Forelimb muscle (tissue), 1 donor: ENCODE data around the gene LMAN1. TPM values are rescaled to one million over a fixed set of nuclear protein-coding genes. Genes with fewer than 3 reads are reported as not detected.
A peak's percentile ranks its signal among the peaks of the same experiment; 100 is the strongest.

Source experiments
- DNase-seq: peaks from one replicate; pipeline ENCODE4 v3.0.0-alpha.2; 2013; ENCODE audit warnings: low read depth
- polyA plus RNA-seq: library from polyadenylated mRNA; unstranded; fragments of 120-200 nt; gene quantifications from one replicate; pipeline ENCODE4 v1.2.1, GENCODE V29; 2013; ENCODE audit not compliant: insufficient read length

Gene LMAN1
- polyA plus RNA-seq, 1 donor: 59.7 TPM

DNA sequence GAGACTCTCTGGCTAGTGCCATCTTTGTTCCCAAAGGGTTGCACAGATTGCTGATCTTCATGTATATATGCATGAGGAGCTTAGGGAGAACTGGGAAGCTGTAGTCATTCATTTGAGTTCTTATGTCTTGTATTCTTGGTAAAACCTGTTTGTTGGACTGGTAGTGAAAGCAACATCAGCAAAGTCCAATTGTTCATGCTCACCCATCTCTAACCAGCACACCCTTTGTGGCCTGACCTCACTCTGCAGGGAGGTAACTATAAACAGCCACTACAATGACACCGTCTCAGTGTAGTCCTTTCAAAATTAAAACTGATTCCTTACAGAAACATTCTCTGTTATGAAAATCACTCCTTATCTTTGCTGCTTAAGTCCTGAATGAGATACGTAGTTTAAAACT is 13.9 kb upstream of the LMAN1 start:
- DNase-seq: no peak

DNA sequence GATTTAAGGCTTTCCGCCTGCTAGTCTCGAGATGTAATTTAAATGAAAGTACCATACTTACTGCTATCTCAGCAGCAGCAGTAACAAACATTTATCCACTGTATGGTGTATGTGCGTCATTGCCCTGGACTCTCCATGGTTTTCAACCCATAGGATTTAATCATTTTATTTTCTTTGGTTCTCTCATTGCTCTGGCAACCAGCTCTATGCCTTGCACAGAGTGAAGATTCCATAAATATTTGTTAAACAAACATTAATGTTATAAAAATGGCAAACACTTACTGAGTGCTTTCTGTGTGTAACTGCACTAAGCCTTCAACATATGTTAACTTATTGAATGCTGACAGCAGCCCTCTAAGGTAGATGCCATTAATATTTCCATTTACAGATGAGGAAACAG is 1.3 kb upstream of the LMAN1 start:
- DNase-seq: no peak

DNA sequence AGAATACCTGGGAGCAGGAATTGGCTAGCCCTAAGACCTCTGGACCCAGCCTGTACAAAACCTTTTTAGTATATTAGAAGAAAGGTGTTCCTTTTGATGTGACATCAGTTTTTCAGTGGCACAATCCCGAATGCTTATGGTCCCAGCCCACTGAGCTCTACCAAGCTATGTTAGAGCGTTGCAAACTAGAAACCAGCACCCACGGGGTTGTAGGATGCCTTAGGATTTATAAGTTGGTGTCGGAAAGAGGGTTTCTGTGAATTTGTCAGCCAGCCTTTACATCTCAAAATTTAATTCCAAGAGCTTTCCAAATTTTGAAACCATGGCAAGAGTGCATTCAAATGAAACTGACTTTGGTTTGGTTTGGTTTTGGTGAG is 499 bp upstream of the LMAN1 start:
- no peak for DNase-seq

DNA sequence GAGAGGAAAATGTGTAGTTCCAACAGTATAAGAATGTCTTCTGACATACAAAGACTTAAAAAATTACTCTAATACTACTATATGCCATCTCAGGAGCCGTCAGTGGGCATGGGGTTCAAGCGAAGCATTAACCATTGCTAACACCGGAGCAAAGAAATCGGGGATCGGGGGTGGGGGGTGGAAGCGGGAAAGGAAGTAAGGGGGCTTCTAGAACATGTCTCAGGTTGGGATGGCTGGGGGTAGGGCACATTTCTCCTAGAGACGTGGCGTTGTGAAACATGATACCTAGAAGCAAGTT is 702 bp downstream of the LMAN1 start:
- peak; percentile 45 for DNase-seq

DNA sequence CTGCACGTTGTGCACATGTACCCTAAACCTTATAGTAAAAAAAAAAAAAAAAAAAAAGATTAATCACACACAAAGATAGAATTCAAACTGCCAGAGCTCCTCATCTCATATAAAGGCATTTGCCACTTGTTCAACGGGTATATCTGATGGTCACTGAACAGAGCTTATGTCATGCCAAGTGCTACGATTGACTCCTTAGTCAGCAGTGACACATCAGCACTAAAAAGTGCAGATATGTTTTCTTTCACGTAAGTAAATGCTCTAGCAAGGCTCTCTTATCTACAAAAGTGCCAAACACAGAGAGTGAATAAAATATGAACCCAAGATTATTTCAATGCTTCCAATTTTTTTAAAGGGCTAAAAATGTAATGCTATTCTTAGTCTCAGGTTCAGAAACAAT is 1.1 kb downstream of the LMAN1 start:
- no peak for DNase-seq

DNA sequence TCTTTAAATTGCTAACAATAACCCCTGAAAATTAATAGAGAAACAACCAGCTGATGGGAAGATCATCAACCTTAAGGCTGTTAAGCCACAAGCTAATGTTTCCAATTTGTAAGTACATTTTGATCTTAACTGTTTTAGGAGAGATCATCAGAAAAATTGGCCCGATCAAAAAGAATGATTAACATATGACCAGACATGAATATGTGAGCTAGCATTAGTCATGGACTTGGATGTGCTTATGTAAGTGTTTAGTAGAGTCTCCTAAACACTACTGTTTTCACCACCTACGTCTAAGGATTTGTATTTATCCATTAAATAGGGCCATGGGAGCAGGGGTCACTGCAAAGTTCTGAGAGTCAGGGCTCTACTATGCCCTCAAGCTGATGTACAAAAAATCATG is 4.3 kb downstream of the LMAN1 start:
- no peak for DNase-seq

DNA sequence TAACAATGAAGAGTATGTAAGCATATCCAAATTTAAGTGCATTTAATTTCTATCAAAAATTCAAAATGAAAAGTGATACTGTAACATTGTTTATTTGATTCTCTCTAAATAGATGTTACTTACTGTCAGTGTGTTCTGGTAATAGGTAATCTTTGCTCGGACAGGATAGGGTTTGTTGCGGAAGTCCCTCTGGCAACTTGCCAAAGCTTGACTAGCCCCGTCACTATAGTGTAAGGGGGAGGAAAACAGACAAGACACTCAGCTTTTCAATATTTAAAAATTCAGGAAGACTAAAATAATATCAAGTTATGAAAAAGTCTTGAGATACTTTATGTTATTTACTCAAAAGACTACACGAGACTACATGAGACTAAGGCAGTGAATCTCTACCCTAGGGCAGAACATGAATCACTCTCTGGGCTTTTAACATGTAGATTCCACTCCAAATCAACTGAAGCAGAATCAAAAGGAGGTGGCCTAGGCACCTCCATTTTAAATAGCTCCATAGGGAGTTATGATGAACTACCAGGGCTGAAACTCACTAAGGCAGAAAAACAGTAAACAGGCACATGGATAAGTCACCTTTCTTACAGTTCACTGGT is 5.9 kb downstream of the LMAN1 start:
- no peak for DNase-seq

DNA sequence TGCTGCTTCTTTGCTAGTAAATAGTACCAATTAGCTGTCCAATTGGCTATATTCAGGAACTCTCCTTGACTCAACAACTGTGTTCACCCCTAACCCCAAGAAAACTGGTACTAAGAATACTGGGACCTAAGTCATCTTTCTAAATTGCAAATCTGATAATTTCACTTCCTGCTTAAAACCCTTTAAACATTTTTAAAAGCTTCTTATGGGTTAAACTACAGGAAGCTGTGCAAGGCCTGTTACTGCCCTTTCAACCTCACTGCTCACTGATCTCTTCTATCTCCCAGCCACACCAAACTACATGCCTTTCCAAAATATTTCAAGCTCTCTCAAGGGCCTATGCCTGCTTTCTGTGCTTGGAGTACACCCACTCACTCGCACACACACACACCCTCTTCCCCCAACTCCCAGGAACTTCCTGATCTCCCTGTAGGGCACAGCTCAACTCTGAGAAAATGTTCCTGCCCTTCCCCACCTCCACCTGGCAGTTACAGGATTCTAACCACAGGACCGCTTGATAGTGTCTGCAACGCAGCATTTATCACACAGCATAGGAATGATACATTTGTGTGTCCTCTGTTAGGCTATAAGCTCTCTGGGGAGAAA is 6.7 kb downstream of the LMAN1 start:
- DNase-seq: no peak

DNA sequence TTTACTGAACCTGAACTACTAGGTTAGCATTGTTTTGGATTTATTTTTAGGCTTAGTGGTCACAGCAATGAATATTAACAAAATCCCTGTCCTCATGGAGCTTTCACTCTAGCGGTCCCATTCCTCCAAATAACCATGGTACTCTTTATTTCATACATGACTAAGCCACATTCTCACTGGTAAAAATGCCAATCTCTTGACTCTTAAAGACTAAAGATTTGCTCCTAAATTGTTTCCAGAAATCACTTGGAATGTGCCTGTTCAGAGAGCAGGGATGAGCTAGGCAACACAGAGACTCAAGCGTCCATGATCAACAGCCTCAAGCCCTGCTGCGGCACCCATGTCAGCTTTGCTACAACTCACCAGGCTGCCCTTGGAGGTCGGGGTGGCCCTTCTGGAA is 13.5 kb downstream of the LMAN1 start:
- DNase-seq: no peak

DNA sequence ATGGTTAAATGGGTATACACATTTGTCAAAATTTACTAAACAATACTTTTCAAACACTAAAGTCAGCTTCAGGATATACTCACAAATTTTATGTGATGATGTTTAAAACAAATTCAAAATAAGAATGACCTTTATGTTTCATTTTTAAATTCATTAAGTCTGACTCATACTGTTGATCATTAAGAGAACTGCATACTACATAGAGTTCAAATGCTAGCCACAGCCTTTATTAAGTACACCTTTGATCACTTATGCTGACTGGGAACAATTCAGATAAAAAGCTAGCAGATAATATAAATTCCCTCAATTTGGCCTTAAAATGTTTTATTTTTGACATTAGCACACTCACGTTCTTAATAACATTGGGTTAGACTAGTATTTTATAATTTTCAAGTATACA is 14.1 kb downstream of the LMAN1 start:
- DNase-seq: no peak

DNA sequence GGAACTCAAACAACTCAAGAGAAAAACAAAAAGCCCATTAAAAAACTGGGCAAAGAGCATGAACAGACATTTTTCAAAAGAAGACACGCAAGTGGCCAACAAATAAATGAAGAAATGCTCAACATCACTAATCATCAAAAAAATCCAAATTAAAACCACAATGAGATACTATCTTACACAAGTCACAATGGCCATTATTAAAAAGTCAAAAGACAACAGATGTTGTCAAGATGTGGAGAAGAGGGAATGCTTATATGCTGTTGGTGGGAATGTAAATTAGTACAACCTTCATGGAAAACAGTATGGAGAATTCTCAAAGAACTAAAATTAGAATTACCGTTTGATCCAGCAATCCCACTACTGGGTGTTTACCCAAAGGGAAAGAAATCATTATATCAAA is 15.1 kb downstream of the LMAN1 start:
- no peak for DNase-seq

DNA sequence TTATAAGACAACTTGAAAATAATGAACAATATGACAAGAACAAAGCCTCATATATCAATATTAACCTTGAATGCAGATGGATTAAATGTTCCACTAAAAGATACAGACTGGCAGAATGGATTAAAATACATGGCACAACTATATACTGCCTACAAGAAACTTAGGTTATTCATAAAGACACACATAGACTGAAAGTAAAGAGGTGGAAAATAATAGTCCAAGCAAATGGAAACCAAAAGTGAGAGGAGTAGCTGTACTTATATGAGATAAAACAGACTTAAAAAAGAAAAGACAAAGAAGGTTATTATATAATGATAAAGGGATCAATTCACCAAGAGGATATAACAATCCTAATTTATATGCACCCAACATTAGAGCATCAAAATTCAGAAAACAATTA is 18.2 kb downstream of the LMAN1 start:
- no peak for DNase-seq

DNA sequence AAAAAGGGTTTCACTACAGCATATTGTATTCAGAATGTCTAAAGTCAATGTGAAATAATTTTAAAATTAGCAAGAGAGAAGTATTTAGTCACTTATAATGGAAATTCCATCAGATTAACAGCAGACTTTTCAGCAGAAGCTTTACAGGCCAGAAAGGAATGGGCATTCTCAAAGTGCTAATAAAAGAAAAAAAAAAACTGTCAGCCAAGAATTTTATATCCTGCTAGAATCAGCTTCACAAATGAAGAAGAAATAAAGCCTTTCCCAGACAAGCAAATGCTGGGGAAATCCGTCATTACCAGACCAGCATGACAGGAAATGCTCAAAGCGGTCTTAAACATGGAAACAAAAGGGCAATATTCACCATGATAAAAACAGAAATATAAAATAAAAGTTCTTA is 18.8 kb downstream of the LMAN1 start:
- DNase-seq: no peak

DNA sequence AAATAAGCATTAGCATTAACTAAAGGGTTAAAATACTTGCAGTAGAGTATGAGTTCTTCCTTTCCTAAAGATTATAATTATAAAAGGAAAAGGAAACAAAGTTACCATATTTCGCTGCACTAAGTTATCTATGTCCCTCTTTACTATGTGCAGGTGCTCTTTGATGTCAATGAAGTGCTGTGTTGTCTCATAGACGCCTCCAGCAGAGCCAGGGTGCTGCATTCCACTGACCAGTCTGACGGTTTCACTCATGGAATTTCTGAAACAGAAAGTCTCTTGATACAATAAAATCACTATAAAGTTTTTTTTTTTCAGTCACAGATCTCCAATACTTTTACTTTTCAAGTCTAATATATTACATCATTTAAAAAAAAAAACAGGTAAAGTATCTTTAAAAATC is 26.1 kb downstream of the LMAN1 start:
- no peak for DNase-seq

DNA sequence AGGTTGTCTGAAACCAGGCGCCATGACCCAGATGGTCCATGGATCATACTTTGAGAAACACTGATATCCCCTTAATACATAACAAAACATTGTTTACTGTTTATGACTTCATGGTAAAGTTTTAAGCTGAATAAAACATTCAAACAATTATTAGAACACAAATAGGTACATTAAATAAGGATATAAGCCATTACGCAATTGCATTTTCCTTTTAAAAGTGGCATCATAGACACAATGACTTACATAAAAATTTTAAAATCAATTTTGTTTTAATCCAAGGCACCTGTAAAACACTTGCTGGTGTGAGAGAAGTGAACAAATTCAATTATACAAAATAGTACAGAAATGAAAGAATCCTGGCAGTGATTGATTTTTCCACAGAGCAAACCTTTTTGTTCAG is 30.4 kb downstream of the LMAN1 start:
- DNase-seq: no peak

DNA sequence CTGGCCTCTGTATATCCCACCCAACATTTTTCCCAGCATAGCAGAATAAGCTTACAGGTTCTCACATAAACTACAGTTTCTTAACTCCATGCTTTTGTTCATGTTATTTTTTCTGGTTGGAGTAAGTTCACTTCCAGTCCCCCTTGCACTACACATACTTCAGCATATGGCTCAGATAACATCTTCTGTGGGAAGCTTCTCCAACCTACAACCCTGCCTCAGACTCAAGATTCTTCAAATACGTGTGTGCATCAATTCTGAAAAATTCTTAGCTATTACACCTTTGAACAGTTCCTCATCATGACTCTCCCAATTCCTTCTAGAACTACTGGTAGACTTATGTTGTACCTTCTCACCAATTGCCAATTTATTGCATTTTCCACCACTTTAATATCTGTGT is 33.1 kb downstream of the LMAN1 start:
- DNase-seq: no peak

DNA sequence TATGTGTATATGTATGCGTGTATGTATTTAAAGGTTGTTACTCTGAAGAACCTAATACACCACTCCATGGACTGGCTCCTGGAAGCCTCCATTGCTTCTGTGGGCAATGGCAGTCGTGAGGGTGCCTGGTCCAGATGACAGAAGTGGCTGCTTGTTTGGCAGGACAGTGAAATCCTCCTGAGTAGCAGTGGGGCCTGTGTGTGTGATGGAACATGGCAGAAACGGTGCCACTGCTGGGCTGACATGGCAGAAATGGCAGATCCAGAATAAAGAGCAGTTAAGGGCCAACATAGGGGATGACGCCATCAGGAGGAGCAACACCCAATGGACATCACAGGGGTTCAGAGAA is 34.5 kb downstream of the LMAN1 start:
- DNase-seq: no peak

DNA sequence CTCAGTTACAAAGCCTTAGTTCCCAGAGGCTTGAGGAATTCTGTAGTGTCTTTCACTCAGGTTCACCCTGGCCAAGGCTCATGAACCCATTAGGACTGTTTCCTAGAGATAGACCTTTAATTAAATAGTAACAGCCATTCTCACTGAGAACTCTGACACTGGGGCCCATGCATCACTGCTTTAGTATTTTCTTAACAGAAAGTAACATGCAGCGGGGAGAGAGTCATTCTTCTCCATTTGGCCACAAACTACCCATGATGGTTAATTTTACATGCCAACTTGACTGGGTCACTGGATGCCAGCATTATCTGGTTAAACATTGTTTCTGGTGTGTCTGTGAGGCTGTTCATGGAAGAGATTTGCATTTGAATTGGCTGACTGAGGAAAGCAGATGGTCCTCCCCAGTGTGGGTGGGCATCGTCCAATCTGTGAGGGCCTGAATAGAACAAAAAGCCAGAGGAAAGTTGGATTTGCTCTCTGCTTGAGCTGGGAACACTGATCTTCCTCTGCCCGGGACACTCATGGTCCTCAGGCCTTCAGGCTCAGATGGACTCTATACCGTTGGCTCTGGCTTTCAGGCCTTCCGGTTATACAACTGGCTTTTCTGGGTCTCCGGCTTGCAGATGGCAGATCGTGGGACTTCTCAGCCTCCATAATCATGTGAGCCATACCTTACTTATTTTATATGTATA is 35.0 kb downstream of the LMAN1 start:
- DNase-seq: no peak

DNA sequence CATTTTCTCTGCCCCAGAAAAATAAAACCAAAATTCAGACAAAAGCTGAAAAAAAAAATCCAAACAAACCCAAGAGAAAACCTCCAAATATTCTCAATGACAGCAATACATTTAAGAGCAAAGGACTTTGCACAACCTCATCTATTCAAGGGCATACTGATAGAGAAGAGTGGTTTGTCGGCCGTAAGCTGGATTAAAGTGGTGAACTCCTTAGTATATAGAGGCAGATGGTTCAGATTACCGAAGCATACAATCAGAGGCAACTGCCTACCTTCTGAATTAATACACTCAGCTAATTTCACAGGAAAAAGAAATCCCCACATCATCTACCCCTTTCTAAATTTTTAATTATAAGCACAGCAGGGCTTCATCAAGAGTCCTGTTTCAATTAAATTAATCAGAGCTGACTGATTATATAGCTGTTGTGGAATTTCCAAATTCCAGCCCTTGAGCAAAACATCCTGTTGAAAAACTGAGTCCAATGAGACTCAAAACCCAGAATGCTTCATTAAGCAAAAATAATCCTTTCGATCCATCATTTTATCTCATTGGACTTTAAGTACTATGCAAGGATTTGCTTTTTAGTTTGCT is 40.5 kb downstream of the LMAN1 start, which contains the start of gene CPLX4:
CPLX4 (minus strand) TSS at position 190 of the 591 bp plus-strand sequence; CDS start at position 3, 187 bp downstream.
- DNase-seq: no peak

DNA sequence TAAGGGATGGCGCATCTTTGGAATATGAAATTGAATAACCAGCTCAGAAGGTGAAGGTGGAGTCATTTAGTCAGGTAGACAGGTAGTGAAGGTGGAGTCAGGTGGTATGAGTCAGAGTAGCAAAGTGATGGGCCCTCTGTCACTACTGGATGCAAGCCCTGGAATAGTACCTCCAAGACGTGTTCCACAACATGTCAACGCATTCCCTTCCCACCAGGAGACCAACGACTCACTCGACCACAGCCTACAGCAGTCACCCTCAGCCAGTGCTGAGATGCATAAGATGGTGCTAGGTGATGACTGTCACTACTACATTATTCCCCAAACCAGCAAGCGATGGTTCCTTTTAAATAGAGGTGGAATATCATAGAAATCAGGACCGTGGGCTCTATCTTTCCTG is 47.4 kb downstream of the LMAN1 start:
- DNase-seq: no peak

DNA sequence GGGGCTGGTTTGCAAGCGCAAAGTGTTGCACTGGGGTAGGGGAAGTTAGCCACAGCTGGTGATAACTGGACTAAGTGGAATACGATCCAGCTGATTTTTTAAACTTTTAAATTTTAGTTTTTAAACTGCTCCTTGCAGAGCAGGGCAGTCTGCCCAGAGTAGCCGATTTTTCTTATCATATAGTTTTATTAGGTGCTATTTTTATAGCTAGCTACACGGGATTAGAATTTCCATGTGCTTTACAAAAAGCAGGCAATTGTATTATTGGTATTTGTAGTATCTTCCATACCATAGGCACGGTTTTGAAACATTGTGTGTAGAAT is 50.2 kb downstream of the LMAN1 start:
- no peak for DNase-seq

DNA sequence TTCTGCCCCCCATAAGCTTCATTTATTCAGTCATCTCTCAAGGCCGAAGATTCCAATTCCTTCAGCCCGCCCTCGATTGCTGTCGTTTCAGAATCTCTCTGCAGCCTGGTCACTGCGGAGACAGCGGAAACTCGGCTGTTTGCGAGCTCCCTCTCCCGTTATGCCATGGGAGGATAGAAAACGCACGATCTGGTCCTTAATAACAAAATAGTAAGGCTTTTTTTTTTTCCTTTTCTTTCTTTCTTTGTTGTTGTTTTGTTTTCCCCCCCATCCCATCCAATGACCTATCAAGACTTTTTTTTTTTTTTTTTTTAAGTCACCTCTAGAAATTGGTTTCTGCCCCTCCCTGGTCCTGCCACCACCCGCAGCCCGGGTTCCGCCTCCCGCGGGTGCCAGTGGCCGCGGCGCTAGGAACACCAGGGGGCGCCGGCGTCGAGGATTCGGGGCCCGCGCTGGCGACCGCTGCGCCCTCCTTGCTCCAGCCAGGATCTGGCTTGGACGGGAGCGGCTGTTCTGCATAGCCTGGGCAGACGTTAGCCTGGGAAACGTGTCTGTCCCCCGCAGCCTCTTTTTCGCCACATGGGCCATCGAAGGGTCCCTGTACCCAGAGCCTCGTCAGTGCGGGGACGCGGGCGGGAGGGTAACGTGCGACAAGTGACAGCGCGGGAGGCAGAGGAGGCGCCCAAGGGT is 50.7 kb downstream of the LMAN1 start:
- DNase-seq: peak; percentile 16

DNA sequence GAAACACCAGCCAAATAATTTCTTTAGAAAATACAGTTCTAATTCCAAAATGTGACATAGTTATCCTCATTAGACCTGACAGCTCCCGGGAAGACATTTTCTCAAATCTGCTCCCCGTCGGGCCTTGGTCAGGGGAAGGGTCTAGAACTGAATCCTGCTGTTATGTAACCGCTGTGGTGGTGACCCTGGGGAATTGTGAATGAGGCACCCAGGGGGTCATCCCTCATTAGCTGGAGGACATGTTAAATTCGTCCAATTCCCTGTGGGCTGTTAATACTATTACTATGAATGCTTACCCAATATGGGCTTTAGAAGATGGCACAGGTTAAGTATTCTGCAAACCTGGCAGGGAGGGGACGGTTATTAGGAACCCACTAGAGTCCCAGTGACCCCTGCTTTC is 52.4 kb downstream of the LMAN1 start:
- DNase-seq: no peak
